T-helper 17 cell (primary cell): ENCODE results near the gene SLC35C1. TPM values are rescaled to one million over a fixed set of nuclear protein-coding genes. Genes with fewer than 3 reads are reported as not detected.

Source experiments
- ATAC-seq: fragments of 150-1000 bp; cut with Tn5 transposase; 2 replicates; pipeline ENCODE4 v1.10.0; 2021; ENCODE audit warnings: mild to moderate bottlenecking, moderate library complexity
- DNase-seq, 3 donors: peaks; one replicate each; pipeline versions ENCODE4 v3.0.0 to v3.0.0-alpha.2; 2020 to 2021
- H3K9me3 ChIP-seq: one replicate; pipeline ENCODE4 v1.7.0; 2013; ENCODE audit warnings: low read length, mild to moderate bottlenecking; ENCODE audit not compliant: control insufficient read depth, poor library complexity, severe bottlenecking
- H3K27ac Mint-ChIP-seq: one replicate; pipeline ENCODE4 v1.8.0; 2022; ENCODE audit warnings: mild to moderate bottlenecking, moderate library complexity, mixed read lengths
- H3K27me3 Mint-ChIP-seq: one replicate; pipeline ENCODE4 v1.8.0; 2022; ENCODE audit warnings: mixed read lengths
- H3K36me3 Mint-ChIP-seq: one replicate; pipeline ENCODE4 v1.8.0; 2022; ENCODE audit warnings: low read depth, mixed read lengths
- H3K4me1 Mint-ChIP-seq: one replicate; pipeline ENCODE4 v1.8.0; 2022; ENCODE audit warnings: mild to moderate bottlenecking, mixed read lengths
- H3K4me3 Mint-ChIP-seq: one replicate; pipeline ENCODE4 v1.8.0; 2022; ENCODE audit warnings: mild to moderate bottlenecking, moderate library complexity, mixed read lengths
- total RNA-seq, 4 donors: library from RNA in 2 of 4; stranded (reverse) in 2 of 4; gene quantifications; one replicate each; pipeline ENCODE4 v1.2.3 and lab custom pipeline; 2022 to 2026

Gene SLC35C1
- total RNA-seq, 2 donors from 2014 or later: 7.9 to 12.6 TPM

DNA sequence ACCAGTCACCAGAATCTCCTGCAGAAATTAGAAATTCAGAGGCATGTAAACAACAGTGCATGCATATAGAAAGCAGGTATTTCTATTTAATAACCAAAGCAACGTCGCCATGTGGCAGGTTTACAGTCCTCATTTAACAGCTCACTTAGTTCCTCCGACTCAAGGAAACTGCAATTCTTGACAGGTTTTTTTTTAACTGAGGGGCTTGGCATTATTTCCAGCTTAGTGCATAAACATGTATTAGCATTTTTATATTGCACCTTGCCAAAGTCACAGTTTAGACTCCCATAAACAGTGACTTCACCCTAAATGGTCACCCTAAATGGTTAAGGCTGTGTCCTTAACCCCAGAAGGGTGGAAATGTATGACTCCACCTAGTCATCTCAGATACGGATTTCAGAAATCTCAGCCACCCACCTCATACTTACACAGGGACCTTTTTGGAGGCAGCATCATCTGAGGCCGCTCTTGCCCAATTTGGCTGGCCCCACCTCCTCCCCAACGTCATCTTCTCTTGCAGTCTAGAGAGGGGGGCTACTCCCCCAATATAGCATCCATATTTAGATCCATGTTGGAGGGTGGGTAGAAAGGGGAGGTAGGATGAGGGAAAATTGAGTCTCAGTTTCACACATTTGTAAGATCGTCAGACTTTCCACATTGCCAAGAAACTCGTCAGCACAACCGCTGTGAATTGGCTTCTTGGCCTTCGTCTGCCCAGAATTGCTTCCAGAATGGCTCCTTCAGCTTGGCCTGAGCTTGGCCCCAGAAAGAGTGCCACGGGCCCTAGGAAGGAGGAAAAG, 31.8 kb upstream of the SLC35C1 start:
- H3K9me3 ChIP-seq: no peaks in the 10 kb centered on the region
- Mint-ChIP-seq H3K27ac (peak overlapping the region; percentile 60), H3K4me3 (peak overlapping the region; percentile 66), H3K36me3 (no peaks in the 10 kb centered on the region), H3K4me1 (peaks cover 19% of the 10 kb centered on the region), H3K27me3 (peaks cover 4% of the 10 kb centered on the region)
- DNase-seq (no peak), ATAC-seq (no peak)

DNA sequence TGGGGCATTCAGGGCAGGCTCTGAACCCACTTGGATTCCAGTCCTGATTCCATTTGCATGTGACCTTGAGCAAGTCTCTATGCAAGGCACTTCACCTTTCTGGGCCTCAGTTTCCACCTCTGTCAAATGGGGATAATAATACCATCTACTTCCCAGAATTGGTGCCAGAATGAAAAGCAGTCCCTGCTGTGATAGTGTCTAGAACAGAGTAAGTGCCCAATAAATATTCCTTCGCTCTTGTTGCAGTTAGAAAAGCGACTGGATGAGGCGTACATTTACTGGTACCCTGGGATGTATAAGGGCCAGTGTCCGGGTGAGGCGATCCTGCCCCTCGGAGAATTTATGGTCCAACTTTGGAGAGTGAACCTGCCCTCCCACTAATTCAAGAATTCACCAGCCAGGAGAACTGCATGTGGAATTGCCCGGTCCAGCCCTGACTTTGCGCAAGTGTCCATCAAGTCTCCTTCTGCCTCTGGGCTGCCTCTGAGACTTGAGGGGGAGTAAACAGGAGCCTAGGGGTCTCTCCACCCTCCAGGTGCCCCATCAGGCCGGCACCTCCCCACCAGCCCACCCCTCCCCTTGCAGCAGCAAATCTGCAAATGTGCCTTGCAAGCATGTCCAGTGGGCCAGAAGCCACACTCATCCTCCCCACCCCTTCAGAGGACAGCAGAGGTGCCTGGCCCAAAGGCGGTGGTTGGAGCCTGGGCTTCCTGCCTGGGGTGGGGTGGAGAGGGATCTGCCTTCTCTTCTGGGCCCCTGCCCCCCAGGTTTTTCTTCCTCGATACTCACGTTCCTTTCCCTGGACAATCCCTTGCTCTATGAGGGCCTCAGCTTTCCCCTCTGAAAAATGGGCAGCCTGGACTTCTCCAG, 30.9 kb upstream of the SLC35C1 start:
- Mint-ChIP-seq H3K27me3 (peaks cover 4% of the 10 kb centered on the region), H3K36me3 (no peaks in the 10 kb centered on the region), H3K4me1 (peaks cover 19% of the 10 kb centered on the region), H3K27ac (peak overlapping the region; percentile 43), H3K4me3 (no peak overlapping the region)
- ATAC-seq: no peak
- no peaks in the 10 kb centered on the region for H3K9me3 ChIP-seq
- no peak for DNase-seq

DNA sequence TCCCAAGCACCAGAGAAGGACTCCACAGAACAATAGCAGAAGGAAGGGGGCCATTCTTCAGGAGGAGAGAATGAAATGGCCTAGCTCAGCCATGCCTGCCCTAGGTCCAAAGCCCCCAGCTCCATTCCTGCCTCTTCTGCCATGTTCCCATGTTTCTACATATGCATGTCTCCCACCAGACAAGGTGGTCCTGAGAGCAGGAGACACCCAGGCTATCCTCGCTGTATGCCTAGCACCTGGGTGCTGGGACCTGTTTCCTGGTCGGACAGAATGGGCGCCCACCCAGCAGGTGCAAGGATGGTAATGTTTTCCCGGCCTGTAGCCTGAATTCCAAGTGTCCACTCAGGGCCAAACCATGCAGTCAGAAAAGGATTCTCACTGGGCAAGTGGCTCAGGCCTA, 30.2 kb upstream of the SLC35C1 start:
- H3K4me3 Mint-ChIP-seq: no peak overlapping the region
- no peak overlapping the region for H3K27ac Mint-ChIP-seq
- H3K4me1 Mint-ChIP-seq: peaks cover 19% of the 10 kb centered on the region
- no peaks in the 10 kb centered on the region for H3K36me3 Mint-ChIP-seq
- DNase-seq (no peak), ATAC-seq (no peak)
- peaks cover 4% of the 10 kb centered on the region for H3K27me3 Mint-ChIP-seq
- no peaks in the 10 kb centered on the region for H3K9me3 ChIP-seq

DNA sequence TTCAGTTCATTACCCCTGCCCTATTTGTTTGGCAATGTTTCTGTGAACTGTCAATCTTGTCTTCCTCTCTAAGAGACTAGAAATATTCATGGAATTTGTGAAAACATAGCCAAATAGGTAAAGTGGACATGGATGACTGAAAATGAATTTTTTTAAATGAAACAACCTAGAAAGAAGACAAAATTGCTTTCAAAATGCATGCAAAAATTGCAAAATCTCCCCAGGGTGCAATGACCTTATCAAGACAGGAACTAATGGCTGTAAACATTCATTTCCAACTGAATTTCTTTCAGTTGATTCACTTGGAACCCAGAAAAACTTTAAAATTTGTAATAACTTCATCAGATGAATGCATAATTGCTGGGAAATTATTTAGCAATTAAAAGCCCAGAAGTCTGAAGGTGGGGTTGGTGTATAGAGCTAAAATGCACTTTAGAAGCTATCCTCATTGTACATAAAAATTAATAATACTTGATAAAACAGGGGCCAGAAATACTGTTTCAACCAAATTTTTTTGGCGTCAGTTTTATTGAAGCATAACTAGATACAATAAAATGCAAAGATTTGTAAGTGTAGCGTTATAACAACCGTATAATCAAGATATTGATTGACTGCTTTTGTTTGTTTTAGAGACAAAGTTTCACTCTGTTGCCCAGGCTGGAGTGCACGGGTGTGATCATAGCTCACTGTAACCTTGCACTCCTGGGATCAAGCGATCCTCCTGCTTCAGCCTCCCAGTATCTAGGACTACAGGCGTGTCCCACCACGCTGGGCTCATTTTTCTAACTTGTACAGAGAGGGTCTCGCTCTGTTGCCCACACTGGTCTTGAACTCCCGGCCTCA, 27.6 kb upstream of the SLC35C1 start:
- H3K27me3 Mint-ChIP-seq: no peaks in the 10 kb centered on the region
- H3K9me3 ChIP-seq: no peaks in the 10 kb centered on the region
- no peak overlapping the region for H3K27ac Mint-ChIP-seq
- H3K4me3 Mint-ChIP-seq: no peak overlapping the region
- no peak for ATAC-seq
- H3K36me3 Mint-ChIP-seq: no peaks in the 10 kb centered on the region
- no peak for DNase-seq
- H3K4me1 Mint-ChIP-seq: peaks cover 5% of the 10 kb centered on the region

DNA sequence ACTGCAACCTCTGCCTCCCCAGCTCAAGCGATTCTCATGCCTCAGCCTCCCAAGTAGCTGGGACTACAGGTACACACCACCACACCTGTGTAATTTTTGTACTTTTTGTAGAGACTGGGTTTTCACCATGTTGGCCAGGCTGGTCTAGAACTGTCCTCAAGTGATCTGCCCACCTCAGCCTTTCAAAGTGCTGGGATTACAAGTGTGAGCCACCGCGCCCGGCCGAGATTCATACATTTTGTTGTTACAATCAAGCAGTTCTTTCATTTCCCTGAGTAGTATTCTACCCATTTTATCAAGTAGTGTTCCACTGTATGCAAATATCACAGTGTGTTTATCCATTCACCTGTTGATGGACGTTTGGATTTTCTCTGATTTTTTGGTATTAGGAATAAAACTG, 26.6 kb upstream of the SLC35C1 start:
- no peaks in the 10 kb centered on the region for H3K9me3 ChIP-seq
- no peak overlapping the region for H3K4me3 Mint-ChIP-seq
- H3K27ac Mint-ChIP-seq: no peak overlapping the region
- H3K27me3 Mint-ChIP-seq: no peaks in the 10 kb centered on the region
- H3K36me3 Mint-ChIP-seq: no peaks in the 10 kb centered on the region
- H3K4me1 Mint-ChIP-seq: peaks cover under 1% of the 10 kb centered on the region
- no peak for DNase-seq
- ATAC-seq: no peak

DNA sequence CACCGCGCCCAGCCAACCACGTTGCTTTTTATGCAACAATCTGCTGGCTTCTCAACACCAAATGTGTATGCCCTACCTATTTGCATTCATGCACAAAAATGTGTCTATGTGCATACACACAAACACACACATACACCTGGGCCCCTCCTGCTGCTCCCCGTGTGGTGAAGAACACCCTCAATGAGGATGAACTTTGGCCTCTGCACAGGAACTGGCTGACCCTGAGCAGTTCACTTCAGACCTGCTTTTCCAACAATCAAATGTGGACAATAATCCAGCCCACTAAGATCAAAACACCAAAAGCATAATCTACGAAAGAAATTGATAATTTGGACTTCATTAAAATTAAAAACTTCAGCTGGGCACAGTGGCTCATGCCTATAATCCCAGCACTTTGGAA, 25.3 kb upstream of the SLC35C1 start:
- H3K27me3 Mint-ChIP-seq: peaks cover 5% of the 10 kb centered on the region
- H3K4me3 Mint-ChIP-seq: no peak overlapping the region
- no peaks in the 10 kb centered on the region for H3K9me3 ChIP-seq
- no peak overlapping the region for H3K27ac Mint-ChIP-seq
- no peaks in the 10 kb centered on the region for H3K36me3 Mint-ChIP-seq
- DNase-seq (no peak), ATAC-seq (no peak)
- H3K4me1 Mint-ChIP-seq: no peaks in the 10 kb centered on the region

DNA sequence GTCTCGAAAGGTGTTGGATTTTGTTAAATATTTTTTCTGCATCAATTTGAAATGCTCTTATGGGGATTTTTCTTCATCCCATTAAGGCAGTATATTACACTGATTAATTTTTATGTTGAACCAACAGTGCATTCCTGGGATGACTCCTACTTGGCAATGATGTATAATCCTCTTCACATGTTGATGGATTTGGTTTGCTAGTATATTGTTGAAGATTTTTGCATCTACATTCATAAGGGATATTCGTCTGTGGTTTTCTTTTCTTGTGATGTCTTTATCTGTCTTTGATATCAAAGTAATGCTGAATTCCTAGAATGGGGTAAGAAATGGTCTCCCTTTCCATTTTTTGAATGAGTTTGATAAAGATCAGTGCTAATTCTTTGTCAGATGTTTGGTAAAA, 18.7 kb upstream of the SLC35C1 start:
- DNase-seq: no peak
- no peaks in the 10 kb centered on the region for H3K36me3 Mint-ChIP-seq
- peaks cover 5% of the 10 kb centered on the region for H3K27me3 Mint-ChIP-seq
- no peak for ATAC-seq
- no peak overlapping the region for H3K27ac Mint-ChIP-seq
- no peaks in the 10 kb centered on the region for H3K4me1 Mint-ChIP-seq
- no peak overlapping the region for H3K4me3 Mint-ChIP-seq
- peaks cover 6% of the 10 kb centered on the region for H3K9me3 ChIP-seq

DNA sequence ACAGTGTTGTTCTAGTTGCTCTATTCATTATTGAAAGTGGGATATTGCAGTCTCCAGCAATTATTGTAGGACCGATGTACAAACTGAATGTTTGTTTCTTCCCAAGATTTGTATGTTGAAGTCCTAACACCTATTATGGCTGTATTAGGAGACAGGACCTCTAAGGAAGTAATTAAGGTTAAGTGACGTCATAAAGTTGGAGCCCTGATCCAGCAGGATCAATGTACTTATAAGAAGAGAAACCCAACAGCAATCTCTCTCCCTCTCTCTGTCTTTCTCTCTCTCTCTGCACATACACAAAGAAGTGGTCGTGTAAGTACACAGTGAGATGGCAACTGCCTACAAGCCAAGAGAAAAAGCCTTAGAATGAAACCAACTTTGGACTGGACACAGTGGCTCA, 16.1 kb upstream of the SLC35C1 start:
- H3K27ac Mint-ChIP-seq: no peak overlapping the region
- peaks cover 11% of the 10 kb centered on the region for H3K27me3 Mint-ChIP-seq
- ATAC-seq (no peak), DNase-seq (no peak)
- H3K9me3 ChIP-seq: peaks cover 6% of the 10 kb centered on the region
- no peak overlapping the region for H3K4me3 Mint-ChIP-seq
- H3K4me1 Mint-ChIP-seq: no peaks in the 10 kb centered on the region
- no peaks in the 10 kb centered on the region for H3K36me3 Mint-ChIP-seq

DNA sequence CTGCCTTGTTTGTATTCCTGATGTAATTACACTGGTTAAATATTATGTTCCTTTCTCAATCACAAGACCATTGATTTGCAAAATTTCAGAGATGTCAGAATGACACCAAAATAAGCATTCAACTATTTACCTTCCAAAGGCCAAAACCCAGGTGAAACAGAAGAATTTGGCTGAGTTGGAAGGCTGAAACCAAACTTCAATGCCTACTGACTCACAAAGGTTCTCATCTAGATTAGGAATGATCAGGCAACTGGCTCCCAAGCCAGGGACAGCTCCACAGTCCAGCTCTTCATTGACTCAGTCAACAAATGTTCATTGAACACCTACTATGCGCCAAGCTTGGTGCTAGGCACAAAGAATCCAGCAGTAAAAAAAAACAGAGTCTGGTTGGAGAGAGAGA, 13.4 kb upstream of the SLC35C1 start:
- no peak for DNase-seq
- peaks cover 11% of the 10 kb centered on the region for H3K27me3 Mint-ChIP-seq
- no peak overlapping the region for H3K27ac Mint-ChIP-seq
- H3K4me3 Mint-ChIP-seq: no peak overlapping the region
- no peak for ATAC-seq
- peaks cover 6% of the 10 kb centered on the region for H3K9me3 ChIP-seq
- H3K36me3 Mint-ChIP-seq: no peaks in the 10 kb centered on the region
- H3K4me1 Mint-ChIP-seq: no peaks in the 10 kb centered on the region

DNA sequence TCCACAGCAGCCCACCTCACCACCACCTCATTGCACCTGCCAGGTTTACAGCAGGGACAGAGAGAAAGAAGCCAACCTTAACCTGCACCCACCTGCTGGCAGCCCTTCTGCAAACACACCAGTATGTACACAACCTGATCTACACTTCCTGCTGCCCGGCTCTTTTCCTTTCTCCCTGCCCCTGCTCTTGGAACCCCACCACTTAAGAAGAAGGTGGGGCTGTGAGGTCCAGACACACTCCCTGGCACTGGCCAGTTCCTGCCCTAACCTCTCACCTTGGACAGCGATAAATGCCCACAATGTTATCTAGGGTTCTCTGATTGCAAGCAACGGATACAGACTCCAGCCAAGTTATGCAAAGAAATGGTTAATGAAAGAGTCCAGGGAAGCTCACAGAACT, 10.8 kb upstream of the SLC35C1 start:
- Mint-ChIP-seq H3K4me3 (no peak overlapping the region), H3K27me3 (peaks cover 11% of the 10 kb centered on the region), H3K27ac (no peak overlapping the region), H3K36me3 (no peaks in the 10 kb centered on the region), H3K4me1 (no peaks in the 10 kb centered on the region)
- ATAC-seq (no peak), DNase-seq (no peak)
- no peaks in the 10 kb centered on the region for H3K9me3 ChIP-seq

DNA sequence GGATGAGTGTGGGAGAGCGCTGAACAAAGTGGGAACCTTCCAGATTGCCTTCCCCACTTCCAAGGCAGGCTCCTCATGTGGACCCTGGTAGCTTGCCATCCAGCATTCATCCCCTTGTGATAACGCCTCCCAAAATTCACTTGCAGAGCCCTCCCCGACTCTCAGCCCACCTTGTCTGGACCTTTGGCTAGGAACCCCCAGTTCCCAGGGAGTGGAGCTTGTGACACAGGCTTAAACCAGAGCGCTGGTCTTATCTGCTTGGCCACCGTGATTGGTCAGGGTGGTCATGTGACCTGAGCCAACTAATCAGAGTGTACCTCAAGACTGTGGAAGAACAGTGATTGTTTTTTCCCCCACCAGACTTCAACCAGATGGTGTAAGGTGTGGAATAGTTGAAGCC, 9.6 kb upstream of the SLC35C1 start:
- Mint-ChIP-seq H3K36me3 (no peaks in the 10 kb centered on the region), H3K4me1 (no peaks in the 10 kb centered on the region), H3K4me3 (no peak overlapping the region), H3K27me3 (peaks cover 11% of the 10 kb centered on the region), H3K27ac (no peak overlapping the region)
- ATAC-seq (no peak), DNase-seq (no peak)
- no peaks in the 10 kb centered on the region for H3K9me3 ChIP-seq

DNA sequence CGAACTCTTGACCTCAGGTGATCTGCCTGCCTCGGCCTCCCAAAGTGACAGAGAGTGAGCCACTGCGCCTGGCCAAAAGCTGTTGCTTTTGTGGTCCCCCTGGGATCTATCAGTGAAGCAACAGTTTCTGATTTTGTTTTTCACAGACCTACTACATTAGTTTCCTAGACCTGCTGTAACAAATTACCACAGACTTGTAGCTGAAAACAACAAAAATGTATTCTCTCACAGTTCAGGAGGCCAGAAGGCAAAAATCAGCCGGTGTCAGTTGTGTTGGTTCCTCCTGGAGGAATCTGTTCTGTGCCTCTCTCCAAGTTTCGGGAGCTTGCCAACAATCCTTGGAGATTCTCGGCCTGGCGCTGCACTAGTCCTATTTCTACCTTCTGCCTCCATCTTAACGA, 8.5 kb upstream of the SLC35C1 start:
- Mint-ChIP-seq H3K27ac (no peak overlapping the region), H3K27me3 (peaks cover 9% of the 10 kb centered on the region), H3K4me1 (no peaks in the 10 kb centered on the region), H3K4me3 (no peak overlapping the region), H3K36me3 (no peaks in the 10 kb centered on the region)
- DNase-seq (no peak), ATAC-seq (no peak)
- no peaks in the 10 kb centered on the region for H3K9me3 ChIP-seq

DNA sequence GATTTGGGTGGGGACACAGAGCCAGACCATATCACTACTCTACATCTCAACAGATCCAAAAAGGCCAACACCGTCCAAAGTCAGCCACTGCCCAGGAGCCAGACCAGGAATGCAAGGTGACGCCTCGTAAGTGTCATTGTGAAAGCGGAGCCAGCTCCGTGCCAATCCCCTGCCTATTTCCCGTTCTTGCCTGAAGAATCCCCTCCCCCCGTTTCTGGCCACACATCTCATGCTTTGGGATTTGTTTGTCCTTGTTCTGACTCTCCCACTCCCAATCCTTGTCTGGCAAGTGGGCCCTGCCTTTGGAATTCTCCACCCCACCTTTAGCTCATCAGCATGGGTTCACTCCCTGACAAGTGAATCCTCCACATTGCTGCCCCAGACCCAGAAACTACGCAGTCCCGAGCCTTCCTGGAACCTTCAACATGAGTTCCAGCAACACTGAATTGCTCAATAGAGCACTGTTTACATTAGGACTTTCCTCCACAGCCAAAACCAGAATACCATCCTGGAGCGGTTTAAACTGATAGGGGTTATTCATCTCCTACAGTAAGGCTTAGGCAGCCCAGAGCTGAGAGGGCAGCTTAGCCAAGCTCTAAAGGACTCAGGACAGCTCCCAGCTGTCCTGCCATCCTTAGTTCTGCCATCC, 6.0 kb upstream of the SLC35C1 start:
- Mint-ChIP-seq H3K36me3 (no peaks in the 10 kb centered on the region), H3K27ac (no peak overlapping the region), H3K27me3 (peaks cover 2% of the 10 kb centered on the region), H3K4me1 (no peaks in the 10 kb centered on the region), H3K4me3 (no peak overlapping the region)
- H3K9me3 ChIP-seq: no peaks in the 10 kb centered on the region
- no peak for DNase-seq
- no peak for ATAC-seq
